Type B pancreatic cell (in vitro differentiated cells): ENCODE data around the gene SYT3. TPM values are rescaled to one million over a fixed set of nuclear protein-coding genes. Genes with fewer than 3 reads are reported as not detected.

Experiments
- DNase-seq: peaks from one replicate; pipeline ENCODE4 v3.0.0; 2021; ENCODE audit warnings: mixed read lengths; ENCODE audit not compliant: unreplicated experiment; ENCODE audit errors: extremely low spot score
- H3K27ac Mint-ChIP-seq: 2 replicates; pipeline ENCODE4 v1.8.0; 2021; ENCODE audit warnings: mild to moderate bottlenecking, mixed read lengths
- H3K27me3 Mint-ChIP-seq: 2 replicates; pipeline ENCODE4 v1.8.0; 2021; ENCODE audit warnings: mixed read lengths
- H3K36me3 Mint-ChIP-seq: 2 replicates; pipeline ENCODE4 v1.8.0; 2021; ENCODE audit warnings: mixed read lengths
- H3K4me1 Mint-ChIP-seq: one replicate; pipeline ENCODE4 v1.8.0; 2021; ENCODE audit warnings: mixed read lengths; ENCODE audit not compliant: unreplicated experiment
- H3K4me3 Mint-ChIP-seq: 2 replicates; pipeline ENCODE4 v1.8.0; 2021; ENCODE audit warnings: mild to moderate bottlenecking, mixed read lengths
- H3K9me3 Mint-ChIP-seq: 2 replicates; pipeline ENCODE4 v1.8.0; 2021; ENCODE audit warnings: mixed read lengths
- total RNA-seq: library from RNA; stranded (reverse); gene quantifications from 2 replicates; pipeline ENCODE4 v1.2.1, GENCODE V29; 2021; ENCODE audit warnings: low replicate concordance
- TF ChIP-seq, protein P1 (sequence below): fragments of 200-600 bp; sonication (generic); conservative IDR thresholded peaks from 2 replicates; pipeline ENCODE4 v1.5.0; 2021; ENCODE audit warnings: antibody characterized with exemption, mild to moderate bottlenecking

Gene SYT3
- total RNA-seq, 1 donor from 2014 or later: 0.68 TPM

DNA sequence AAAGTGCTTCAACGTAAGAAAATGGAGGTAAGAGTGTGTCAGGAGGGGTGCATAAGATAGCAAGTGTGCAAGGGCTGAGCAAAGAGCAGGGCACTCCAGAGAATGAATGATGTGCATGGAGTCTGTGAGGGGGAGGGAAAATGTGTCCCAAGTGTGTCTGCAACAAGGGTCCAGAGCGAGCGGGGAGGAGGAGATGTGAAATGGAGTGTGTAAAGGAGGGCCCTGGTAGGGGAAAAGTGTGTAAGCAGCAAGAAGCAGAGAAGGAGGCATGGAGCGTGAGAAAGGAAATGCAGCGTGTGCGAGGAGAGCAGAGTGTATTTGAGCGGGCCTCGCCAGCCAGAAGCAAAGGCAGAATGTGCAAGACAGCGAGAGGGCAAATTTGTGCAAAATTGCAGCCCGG lies 21.3 kb upstream of the SYT3 start:
- no peak overlapping the region for H3K27ac Mint-ChIP-seq
- H3K4me1 Mint-ChIP-seq: peaks cover 9% of the 10 kb centered on the region
- peaks cover 85% of the 10 kb centered on the region for H3K27me3 Mint-ChIP-seq
- no peaks in the 10 kb centered on the region for H3K9me3 Mint-ChIP-seq
- TF ChIP-seq, protein P1, sequence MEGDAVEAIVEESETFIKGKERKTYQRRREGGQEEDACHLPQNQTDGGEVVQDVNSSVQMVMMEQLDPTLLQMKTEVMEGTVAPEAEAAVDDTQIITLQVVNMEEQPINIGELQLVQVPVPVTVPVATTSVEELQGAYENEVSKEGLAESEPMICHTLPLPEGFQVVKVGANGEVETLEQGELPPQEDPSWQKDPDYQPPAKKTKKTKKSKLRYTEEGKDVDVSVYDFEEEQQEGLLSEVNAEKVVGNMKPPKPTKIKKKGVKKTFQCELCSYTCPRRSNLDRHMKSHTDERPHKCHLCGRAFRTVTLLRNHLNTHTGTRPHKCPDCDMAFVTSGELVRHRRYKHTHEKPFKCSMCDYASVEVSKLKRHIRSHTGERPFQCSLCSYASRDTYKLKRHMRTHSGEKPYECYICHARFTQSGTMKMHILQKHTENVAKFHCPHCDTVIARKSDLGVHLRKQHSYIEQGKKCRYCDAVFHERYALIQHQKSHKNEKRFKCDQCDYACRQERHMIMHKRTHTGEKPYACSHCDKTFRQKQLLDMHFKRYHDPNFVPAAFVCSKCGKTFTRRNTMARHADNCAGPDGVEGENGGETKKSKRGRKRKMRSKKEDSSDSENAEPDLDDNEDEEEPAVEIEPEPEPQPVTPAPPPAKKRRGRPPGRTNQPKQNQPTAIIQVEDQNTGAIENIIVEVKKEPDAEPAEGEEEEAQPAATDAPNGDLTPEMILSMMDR: no peak
- H3K4me3 Mint-ChIP-seq: no peak overlapping the region
- no peaks in the 10 kb centered on the region for H3K36me3 Mint-ChIP-seq
- no peak for DNase-seq

DNA sequence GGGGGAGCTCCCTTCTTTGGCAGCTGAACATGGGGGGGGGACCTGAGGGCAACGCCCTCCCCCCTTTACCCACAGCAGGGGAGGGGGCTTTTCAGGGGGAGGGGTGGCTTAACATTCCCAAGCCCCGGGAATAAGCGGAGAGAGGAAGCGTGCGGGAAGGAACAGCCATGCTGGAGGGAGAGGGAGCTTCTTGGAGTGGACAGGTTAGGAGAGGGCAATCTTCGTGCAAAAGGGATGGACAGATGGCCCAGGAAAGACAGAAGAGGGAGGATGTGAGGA lies 20.3 kb upstream of the SYT3 start:
- H3K27ac Mint-ChIP-seq: no peak overlapping the region
- TF ChIP-seq, protein P1: no peak
- peaks cover 9% of the 10 kb centered on the region for H3K4me1 Mint-ChIP-seq
- DNase-seq: no peak
- peaks cover 82% of the 10 kb centered on the region for H3K27me3 Mint-ChIP-seq
- H3K36me3 Mint-ChIP-seq: no peaks in the 10 kb centered on the region
- H3K4me3 Mint-ChIP-seq: peak overlapping the region; percentile 75
- peaks cover under 1% of the 10 kb centered on the region for H3K9me3 Mint-ChIP-seq

DNA sequence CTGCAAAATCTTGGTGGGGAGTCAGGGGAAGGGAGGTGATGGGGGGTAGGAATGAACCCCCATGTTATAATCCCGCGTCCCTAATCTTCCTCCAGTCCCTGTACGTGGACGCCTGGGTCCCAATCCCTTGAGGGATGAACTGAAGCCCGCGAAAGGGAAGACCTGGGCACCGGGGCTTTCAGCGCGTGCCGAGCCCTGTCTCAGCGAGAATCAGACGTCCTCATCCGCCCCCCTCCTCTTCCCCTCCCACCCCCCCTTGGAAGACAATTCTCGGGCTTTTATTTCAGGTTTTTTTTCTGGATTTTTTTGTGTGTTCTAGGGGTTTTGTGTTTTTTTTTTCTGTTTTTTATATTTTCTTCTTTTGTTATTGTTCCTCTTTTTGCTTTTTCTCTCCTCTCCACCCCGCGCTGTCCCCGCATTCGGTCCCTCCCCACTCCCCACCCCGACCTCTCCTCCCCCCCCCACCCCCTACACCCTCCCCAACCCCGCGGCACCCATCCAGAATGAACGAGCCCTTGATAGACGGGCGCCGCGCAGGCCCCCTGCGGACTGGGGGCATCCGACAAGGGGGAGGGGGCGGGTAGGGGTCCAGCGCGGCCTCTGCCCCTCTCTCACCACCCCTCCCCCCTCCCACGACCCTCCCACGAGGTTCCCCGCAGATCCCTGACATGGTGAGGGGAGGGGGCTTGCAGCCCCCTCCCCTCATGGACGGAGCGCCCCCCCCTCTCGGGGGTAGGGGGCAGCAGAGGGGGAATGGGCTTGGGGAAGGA lies 19.8 kb upstream of the SYT3 start:
- H3K4me3 Mint-ChIP-seq: peak overlapping the region; percentile 68

DNA sequence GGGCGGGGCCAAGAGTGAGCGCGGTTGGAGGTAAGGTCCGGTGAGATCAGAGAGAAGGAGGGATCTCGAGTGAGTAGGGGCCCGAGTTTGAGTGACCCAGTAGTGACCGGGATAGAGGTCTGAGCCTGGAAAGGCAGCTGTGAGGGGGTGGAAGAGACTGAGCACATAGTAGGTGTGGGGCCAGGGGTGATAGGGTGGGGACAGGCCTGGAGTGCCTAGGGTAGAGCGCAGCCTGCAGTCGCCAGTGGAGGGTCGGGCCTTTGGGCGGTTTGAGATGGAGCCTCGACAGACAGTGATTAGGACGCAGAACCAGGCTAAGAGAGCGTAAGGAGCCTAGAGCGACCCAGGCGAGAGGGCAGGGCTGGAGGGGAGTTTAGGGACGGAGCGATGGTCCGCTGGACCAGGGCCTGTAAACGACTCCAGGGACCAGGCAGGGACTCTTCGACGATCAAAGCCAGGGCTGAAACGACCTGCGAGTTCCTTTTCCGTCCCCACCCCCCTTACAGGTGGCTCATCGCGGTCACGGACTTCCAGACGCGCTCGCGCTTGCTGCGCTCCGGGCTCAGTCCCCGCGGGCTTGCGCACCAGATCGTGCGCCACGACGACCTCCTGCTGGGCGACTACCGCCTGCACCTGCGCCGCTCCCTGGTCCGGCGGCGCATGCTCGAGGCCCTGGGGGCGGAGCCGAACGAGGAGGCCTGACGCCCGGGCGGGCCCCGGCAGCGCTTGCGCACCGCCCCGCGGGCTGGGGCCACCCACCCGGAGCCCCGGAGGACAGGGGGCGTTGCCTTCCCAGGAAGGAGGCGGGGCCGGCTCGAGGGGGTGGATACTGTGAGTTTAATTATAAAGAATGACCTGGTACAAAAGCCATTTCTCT lies 19.0 kb upstream of the SYT3 start:
- Mint-ChIP-seq H3K9me3 (peaks cover 4% of the 10 kb centered on the region), H3K4me3 (peak overlapping the region; percentile 98), H3K27ac (peak overlapping the region; percentile 96), H3K36me3 (no peaks in the 10 kb centered on the region), H3K27me3 (peaks cover 82% of the 10 kb centered on the region), H3K4me1 (peaks cover 9% of the 10 kb centered on the region)
- DNase-seq: peak; percentile 87
- TF ChIP-seq, protein P1: no peak

More for the DNA sequence above, 19.8 kb upstream of the SYT3 start:
- TF ChIP-seq, protein P1: no peak
- peaks cover 9% of the 10 kb centered on the region for H3K4me1 Mint-ChIP-seq
- H3K36me3 Mint-ChIP-seq: no peaks in the 10 kb centered on the region
- DNase-seq: no peak
- no peak overlapping the region for H3K27ac Mint-ChIP-seq
- peaks cover 4% of the 10 kb centered on the region for H3K9me3 Mint-ChIP-seq
- peaks cover 83% of the 10 kb centered on the region for H3K27me3 Mint-ChIP-seq

DNA sequence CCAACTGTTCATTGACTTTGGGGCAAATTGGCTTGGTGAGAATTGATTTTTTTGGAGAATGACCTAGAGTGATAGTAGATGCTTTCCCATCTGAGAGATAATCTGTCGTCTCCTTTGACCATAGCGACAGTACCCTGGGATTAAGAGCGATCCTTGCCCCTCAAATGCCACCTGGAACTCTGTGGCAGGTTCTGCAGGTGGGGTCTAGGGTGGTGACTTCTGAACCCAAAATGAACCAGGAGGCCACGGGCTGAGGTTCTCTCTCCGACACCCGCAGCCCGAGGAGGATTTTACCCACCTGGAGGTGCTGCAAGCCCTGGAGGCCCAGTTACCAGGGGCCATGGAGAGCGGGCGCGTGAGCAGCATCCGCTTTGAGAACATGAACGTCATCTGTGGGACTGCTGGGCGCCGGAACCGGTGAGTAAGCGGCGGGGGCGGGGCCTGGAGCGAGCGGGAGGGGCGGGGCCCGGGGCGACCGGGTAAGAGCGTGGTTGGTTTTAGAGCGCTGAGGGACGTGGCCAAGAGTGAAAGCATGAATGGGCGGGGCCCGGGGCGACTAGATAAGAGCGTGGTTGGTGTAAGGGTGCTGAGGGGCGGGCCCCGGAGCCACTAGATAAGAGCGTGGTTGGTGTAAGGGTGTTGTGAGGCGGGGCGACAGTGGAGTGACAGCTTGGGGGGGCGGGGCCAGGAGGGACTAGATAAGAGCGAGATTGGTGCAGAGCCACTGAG lies 18.2 kb upstream of the SYT3 start:
- peak overlapping the region; percentile 98 for H3K4me3 Mint-ChIP-seq
- peak; percentile 92 for DNase-seq

More for the DNA sequence above, 18.2 kb upstream of the SYT3 start:
- peak overlapping the region; percentile 96 for H3K27ac Mint-ChIP-seq
- no peaks in the 10 kb centered on the region for H3K36me3 Mint-ChIP-seq
- TF ChIP-seq, protein P1: no peak
- H3K4me1 Mint-ChIP-seq: peaks cover 9% of the 10 kb centered on the region
- H3K27me3 Mint-ChIP-seq: peaks cover 80% of the 10 kb centered on the region
- H3K9me3 Mint-ChIP-seq: peaks cover 4% of the 10 kb centered on the region
